ENCODE results near the gene VGF. TPM values are rescaled to one million over a fixed set of nuclear protein-coding genes. Genes with fewer than 3 reads are reported as not detected.

The VGF gene
- total and polyA plus RNA-seq, 2 donors (not counting 1 experiment from before 2014, with no cell fraction given): 0.10 to 0.17 TPM

GRCh38 chr7:101153969-101154692 lies 11.2 kb downstream of the VGF start, which contains the start of gene AP1S1:
Gene AP1S1, plus strand, starts transcription at chr7:101154476. Its CDS starts 39 bp downstream, at chr7:101154515.
- Histone ChIP-seq H3K4me3 (ENCODE audit: control extremely low read depth in 1 of 5, extremely low read depth in 1 of 5, insufficient read depth in 1 of 5, low read depth in 2 of 5, low read length in 4 of 5) (peak within 1 kb of the TSS in 4 of 5 experiments; percentile 53 to 71 (median 63)), H3K9me3 (ENCODE audit: control extremely low read depth in 1 of 3, control insufficient read depth in 2 of 3, insufficient read depth in 1 of 3, low read length in 2 of 3) (no peaks in the 10 kb centered on the region), H3K27me3 (replicated peaks in 1 of 4; ENCODE audit: control extremely low read depth in 1 of 4, control insufficient read depth in 3 of 4, insufficient read depth in 4 of 4, low read length in 3 of 4) (no peaks in the 10 kb centered on the region), H3K79me2 (ENCODE audit: control insufficient read depth, insufficient read depth, low read length) (no peaks in the 10 kb centered on the region), H3K27ac (ENCODE audit: low read length in 2 of 2) (no peak within 1 kb of the TSS), H3K4me2 (replicated peaks; ENCODE audit: low read depth, low read length, poor library complexity, severe bottlenecking) (peak within 1 kb of the TSS; percentile 97), H4K20me1 (ENCODE audit: control insufficient read depth, insufficient read depth, low read length, poor library complexity, severe bottlenecking) (no peaks in the 10 kb centered on the region), H3K9ac (ENCODE audit: low read length) (peak within 1 kb of the TSS; percentile 76), H3K4me1 (ENCODE audit: control insufficient read depth in 2 of 2, insufficient read depth in 2 of 2, low read length in 2 of 2) (peaks cover 10 to 16% of the 10 kb centered on the region in 2 donors), H2AFZ (ENCODE audit: insufficient read depth, low read depth, low read length, poor library complexity, severe bottlenecking) (peak within 1 kb of the TSS; percentile 83), H3K36me3 (replicated peaks in 1 of 2; ENCODE audit: control extremely low read depth in 1 of 2, control insufficient read depth in 1 of 2, extremely low read depth in 1 of 2, insufficient read depth in 2 of 2, low read length in 1 of 2) (peaks cover 0 to 3% of the 10 kb centered on the region in 2 experiments)
- ChIA-PET CTCF (interaction anchor here (3.1 to 7.6 kb wide), 2 partner anchors 11 to 39 kb away, joined by 19 to 68 read pairs; no protein-coding TSS in a partner anchor), POLR2A (interaction anchor here (0.8 kb wide), 1 partner anchor 1691 kb away, joined by 6 read pairs; no protein-coding TSS in a partner anchor)
- intact Hi-C loops (cut with micrococcal nuclease): loop anchor here (1.0 to 2.0 kb wide), 4 partner anchors 11 to 98 kb away; partner anchors contain the start of genes FIS1, VGF and ZNHIT1
- TF ChIP-seq, protein P1, sequence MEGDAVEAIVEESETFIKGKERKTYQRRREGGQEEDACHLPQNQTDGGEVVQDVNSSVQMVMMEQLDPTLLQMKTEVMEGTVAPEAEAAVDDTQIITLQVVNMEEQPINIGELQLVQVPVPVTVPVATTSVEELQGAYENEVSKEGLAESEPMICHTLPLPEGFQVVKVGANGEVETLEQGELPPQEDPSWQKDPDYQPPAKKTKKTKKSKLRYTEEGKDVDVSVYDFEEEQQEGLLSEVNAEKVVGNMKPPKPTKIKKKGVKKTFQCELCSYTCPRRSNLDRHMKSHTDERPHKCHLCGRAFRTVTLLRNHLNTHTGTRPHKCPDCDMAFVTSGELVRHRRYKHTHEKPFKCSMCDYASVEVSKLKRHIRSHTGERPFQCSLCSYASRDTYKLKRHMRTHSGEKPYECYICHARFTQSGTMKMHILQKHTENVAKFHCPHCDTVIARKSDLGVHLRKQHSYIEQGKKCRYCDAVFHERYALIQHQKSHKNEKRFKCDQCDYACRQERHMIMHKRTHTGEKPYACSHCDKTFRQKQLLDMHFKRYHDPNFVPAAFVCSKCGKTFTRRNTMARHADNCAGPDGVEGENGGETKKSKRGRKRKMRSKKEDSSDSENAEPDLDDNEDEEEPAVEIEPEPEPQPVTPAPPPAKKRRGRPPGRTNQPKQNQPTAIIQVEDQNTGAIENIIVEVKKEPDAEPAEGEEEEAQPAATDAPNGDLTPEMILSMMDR (IDR thresholded peaks at IDR 0.05): no peak
- no peak for TF ChIP-seq EZH2 (IDR thresholded peaks at IDR 0.05; ENCODE audit: borderline replicate concordance, insufficient read depth, low read depth, low read length, poor library complexity, severe bottlenecking)
- H3K27me3 Mint-ChIP-seq: peaks cover 9% of the 10 kb centered on the region
- peaks cover 12% of the 10 kb centered on the region for H3K4me1 Mint-ChIP-seq
- DNase-seq: peak; percentile 95
- no peaks in the 10 kb centered on the region for H3K9me3 Mint-ChIP-seq (ENCODE audit: insufficient read depth)
- H3K27ac Mint-ChIP-seq: peak within 1 kb of the TSS; percentile 67
- peak; percentile 90 for ATAC-seq (ENCODE audit: low read depth)
- peak within 1 kb of the TSS; percentile 86 for H3K4me3 Mint-ChIP-seq
- 3% methylated on average over 49 of the region's 51 CpGs for WGBS (ENCODE audit: insufficient coverage)

Measured in B cell (primary cell).